Fibroblast of the aortic adventitia (primary cell): ENCODE results near the gene GTF3C5. TPM values are rescaled to one million over a fixed set of nuclear protein-coding genes. Genes with fewer than 3 reads are reported as not detected.

Experiments
- DNase-seq: peaks from one replicate; pipeline ENCODE4 v3.0.0-alpha.2; 2010; ENCODE audit warnings: low read depth
- H3K4me3 ChIP-seq: 2 replicates; pipeline ENCODE4 v1.5.1; 2011; ENCODE audit warnings: low read depth, mild to moderate bottlenecking, control low read depth, low read length, moderate library complexity
- CTCF ChIP-seq: IDR thresholded peaks from 2 replicates; pipeline ENCODE4 v1.5.1; 2011; ENCODE audit warnings: mild to moderate bottlenecking, low read length, control low read depth, inconsistent platforms; ENCODE audit not compliant: insufficient read depth
- total RNA-seq: library from RNA; depleted of rRNA; stranded (reverse); fragments of >200 nt; gene quantifications from 2 replicates; pipeline ENCODE4 v1.2.3, GENCODE V29; 2012; ENCODE audit warnings: low replicate concordance

GTF3C5 gene
- total RNA-seq, 1 donor: 33.9 TPM

- TF ChIP-seq CTCF: no peak
- DNase-seq: no peak
- no peak overlapping the region for H3K4me3 ChIP-seq
These were observed 11.2 kb downstream of the GTF3C5 start for GRCh38 chr9:133041958-133042357.

- no peak for DNase-seq
- H3K4me3 ChIP-seq: no peak overlapping the region
- TF ChIP-seq CTCF: no peak
These were observed 11.9 kb downstream of the GTF3C5 start for GRCh38 chr9:133042676-133043075.

- DNase-seq: no peak
- no peak overlapping the region for H3K4me3 ChIP-seq
- TF ChIP-seq CTCF: no peak
These were observed 12.7 kb downstream of the GTF3C5 start for GRCh38 chr9:133043449-133044035.

- DNase-seq: no peak
- H3K4me3 ChIP-seq: no peak overlapping the region
- TF ChIP-seq CTCF: no peak
These were observed 13.3 kb downstream of the GTF3C5 start for GRCh38 chr9:133044125-133044524.

GRCh38 chr9:133044661-133045060, 13.9 kb downstream of the GTF3C5 start:
- DNase-seq: no peak
- no peak for TF ChIP-seq CTCF
- H3K4me3 ChIP-seq: no peak overlapping the region

GRCh38 chr9:133045132-133045531, 14.3 kb downstream of the GTF3C5 start:
- TF ChIP-seq CTCF: no peak
- no peak overlapping the region for H3K4me3 ChIP-seq
- DNase-seq: no peak
